ENCODE measurements around the gene WDR46. TPM values are rescaled to one million over a fixed set of nuclear protein-coding genes. Genes with fewer than 3 reads are reported as not detected.

Gene WDR46
- total RNA-seq, 1 experiment from 2014 or later: 52.4 TPM

DNA sequence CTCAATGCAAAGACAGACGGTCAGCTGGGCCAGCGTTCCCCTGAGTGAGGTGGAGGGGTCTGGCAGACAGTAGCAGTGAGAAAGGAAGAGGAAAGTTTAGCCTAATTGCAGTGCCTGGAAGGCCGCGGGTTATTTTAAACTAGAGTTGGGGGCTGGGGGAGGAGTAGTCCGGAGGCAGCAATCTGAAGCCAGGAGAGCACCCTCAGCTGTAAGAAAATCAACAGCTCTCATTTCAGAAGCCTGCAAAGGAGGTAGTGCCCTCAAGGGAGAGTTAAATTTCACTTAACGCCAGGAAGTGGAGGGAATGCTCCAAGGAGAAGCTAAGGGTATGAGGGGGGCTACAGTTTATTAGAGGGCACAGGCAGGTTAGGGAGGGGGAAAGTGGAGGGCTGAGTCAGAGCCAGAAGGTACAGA lies 53.8 kb downstream of the WDR46 start:
- CTCF ChIA-PET: no interaction called here
- H2AFZ ChIP-seq: no peak overlapping the region
- POLR2A ChIA-PET (ENCODE audit: unreplicated experiment): no interaction called here
- H3K36me3 ChIP-seq (ENCODE audit: low read depth): no peaks in the 10 kb centered on the region
- intact Hi-C loops (cut with micrococcal nuclease; ENCODE audit: unreplicated experiment): no loop called here
- H3K27me3 ChIP-seq (ENCODE audit: insufficient read depth, low read depth): peaks cover 87% of the 10 kb centered on the region
- no peak overlapping the region for H3K4me3 ChIP-seq
- H3K4me2 ChIP-seq: no peak overlapping the region
- H3K9me2 ChIP-seq (ENCODE audit: insufficient read depth): no peaks in the 10 kb centered on the region
- no peaks in the 10 kb centered on the region for H3K4me1 ChIP-seq (replicated peaks; ENCODE audit: insufficient read depth)
- H3K27ac ChIP-seq: no peak overlapping the region
- no TSS peak for BruUV-seq (replicated peaks)
- no peak for DNase-seq
- TF ChIP-seq, protein P1, sequence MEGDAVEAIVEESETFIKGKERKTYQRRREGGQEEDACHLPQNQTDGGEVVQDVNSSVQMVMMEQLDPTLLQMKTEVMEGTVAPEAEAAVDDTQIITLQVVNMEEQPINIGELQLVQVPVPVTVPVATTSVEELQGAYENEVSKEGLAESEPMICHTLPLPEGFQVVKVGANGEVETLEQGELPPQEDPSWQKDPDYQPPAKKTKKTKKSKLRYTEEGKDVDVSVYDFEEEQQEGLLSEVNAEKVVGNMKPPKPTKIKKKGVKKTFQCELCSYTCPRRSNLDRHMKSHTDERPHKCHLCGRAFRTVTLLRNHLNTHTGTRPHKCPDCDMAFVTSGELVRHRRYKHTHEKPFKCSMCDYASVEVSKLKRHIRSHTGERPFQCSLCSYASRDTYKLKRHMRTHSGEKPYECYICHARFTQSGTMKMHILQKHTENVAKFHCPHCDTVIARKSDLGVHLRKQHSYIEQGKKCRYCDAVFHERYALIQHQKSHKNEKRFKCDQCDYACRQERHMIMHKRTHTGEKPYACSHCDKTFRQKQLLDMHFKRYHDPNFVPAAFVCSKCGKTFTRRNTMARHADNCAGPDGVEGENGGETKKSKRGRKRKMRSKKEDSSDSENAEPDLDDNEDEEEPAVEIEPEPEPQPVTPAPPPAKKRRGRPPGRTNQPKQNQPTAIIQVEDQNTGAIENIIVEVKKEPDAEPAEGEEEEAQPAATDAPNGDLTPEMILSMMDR (conservative IDR thresholded peaks at IDR 0.05): no peak
- TF ChIP-seq EZH2 (IDR thresholded peaks at IDR 0.05; ENCODE audit: low read depth): no peak
- no peaks in the 10 kb centered on the region for H3K79me2 ChIP-seq (ENCODE audit: low read depth)
- H4K20me1 ChIP-seq (ENCODE audit: insufficient read depth): no peaks in the 10 kb centered on the region
- H3F3A ChIP-seq (ENCODE audit: insufficient read depth, low read depth): no peaks in the 10 kb centered on the region
- no peaks in the 10 kb centered on the region for H3K9me3 ChIP-seq (ENCODE audit: insufficient read depth, low read depth)

Small RNAs within 50 kb of the gene (microRNA-seq; reads per million reads assigned to microRNA genes)
- not detected for gene MIR6834 (ENCODE audit: borderline number of aligned reads, borderline replicate concordance)
- gene MIR6873 (ENCODE audit: borderline number of aligned reads, borderline replicate concordance): not detected

Other genes with a start within 250 kb of the WDR46 start
- gene HLA-DPA1, start 215.6 kb downstream of the WDR46 start, total RNA-seq (2021): not detected in 2 replicates
- gene HLA-DPB1, start 213.2 kb downstream of the WDR46 start, total RNA-seq (2021): not detected in 2 replicates
- gene COL11A2, start 96.8 kb downstream of the WDR46 start, total RNA-seq (2021): 2.2 and 3.4 TPM in 2 replicates
- gene RXRB, start 88.6 kb downstream of the WDR46 start, total RNA-seq (2021): 49.8 and 51.5 TPM in 2 replicates
- gene SLC39A7, start 88.4 kb downstream of the WDR46 start, total RNA-seq (2021): 96.4 and 110 TPM in 2 replicates
- gene HSD17B8, start 84.6 kb downstream of the WDR46 start, total RNA-seq (2021): 16.4 and 25.4 TPM in 2 replicates
- gene RING1, start 80.7 kb downstream of the WDR46 start, total RNA-seq (2021): 18.9 and 19.2 TPM in 2 replicates
- 46.2 and 48.3 TPM in 2 replicates for gene VPS52, start 17.4 kb downstream of the WDR46 start, total RNA-seq (2021)
- 2,057 and 2,442 TPM in 2 replicates for gene RPS18, start 17.2 kb downstream of the WDR46 start, total RNA-seq (2021)
- gene B3GALT4, start 12.1 kb downstream of the WDR46 start, total RNA-seq (2021): 10.3 and 12.8 TPM in 2 replicates
- gene PFDN6, start 362 bp upstream of the WDR46 start, total RNA-seq (2021): 51.5 and 57.2 TPM in 2 replicates
- 99.3 and 102 TPM in 2 replicates for gene RGL2, start 9.7 kb upstream of the WDR46 start, total RNA-seq (2021)
- 156 and 194 TPM in 2 replicates for gene TAPBP, start 24.8 kb upstream of the WDR46 start, total RNA-seq (2021)
- 16.5 and 20.8 TPM in 2 replicates for gene ZBTB22, start 28.5 kb upstream of the WDR46 start, total RNA-seq (2021)
- 60.1 and 61.6 TPM in 2 replicates for gene DAXX, start 33.7 kb upstream of the WDR46 start, total RNA-seq (2021)
- gene KIFC1, start 102.6 kb upstream of the WDR46 start, total RNA-seq (2021): 82.9 and 91.4 TPM in 2 replicates
- gene PHF1, start 121.8 kb upstream of the WDR46 start, total RNA-seq (2021): 47.6 and 52.0 TPM in 2 replicates
- gene CUTA, start 128.9 kb upstream of the WDR46 start, total RNA-seq (2021): 213 and 220 TPM in 2 replicates
- 13.6 and 17.7 TPM in 2 replicates for gene SYNGAP1, start 130.8 kb upstream of the WDR46 start, total RNA-seq (2021)
- 7.9 and 8.4 TPM in 2 replicates for gene ZBTB9, start 165.3 kb upstream of the WDR46 start, total RNA-seq (2021)

Measured in PC-9 (cell line).